HG03108 (cell line): Measurements from ENCODE around the gene TLR2.

Experiments used
- ATAC-seq: cut with Tn5 transposase; IDR thresholded peaks from one replicate; pipeline ENCODE4 v1.9.1; 2021; ENCODE audit warnings: moderate library complexity; ENCODE audit not compliant: unreplicated experiment

Gene TLR2

GRCh38 chr4:153684182-153684970 is at the start of gene TLR2:
Gene TLR2 (plus strand): TSS chr4:153684280. CDS start chr4:153702908, 18,628 bp downstream.
- peak; percentile 78 for ATAC-seq

- ATAC-seq, result no peak
These were observed 49.2 kb upstream of the TLR2 start for GRCh38 chr4:153634738-153635353.

GRCh38 chr4:153635846-153636245 is 48.2 kb upstream of the TLR2 start:
- no peak for ATAC-seq

GRCh38 chr4:153637201-153637600 is 46.9 kb upstream of the TLR2 start:
- no peak for ATAC-seq

GRCh38 chr4:153638011-153638410 is 46.1 kb upstream of the TLR2 start:
- no peak for ATAC-seq

GRCh38 chr4:153638999-153639398 is 45.1 kb upstream of the TLR2 start:
- ATAC-seq, result no peak

GRCh38 chr4:153639833-153640802 is 44.0 kb upstream of the TLR2 start:
- ATAC-seq, result no peak

GRCh38 chr4:153641532-153641931 is 42.5 kb upstream of the TLR2 start:
- ATAC-seq, result no peak

- peak; percentile 86 for ATAC-seq
These were observed 40.4 kb upstream of the TLR2 start for GRCh38 chr4:153643406-153644383.

- ATAC-seq, result no peak
These were observed 38.9 kb upstream of the TLR2 start for GRCh38 chr4:153645183-153645582.

GRCh38 chr4:153646261-153646660 is 37.8 kb upstream of the TLR2 start:
- ATAC-seq, result no peak

GRCh38 chr4:153646978-153647377 is 37.1 kb upstream of the TLR2 start:
- no peak for ATAC-seq

GRCh38 chr4:153647975-153648374 is 36.1 kb upstream of the TLR2 start:
- ATAC-seq, result no peak

- no peak for ATAC-seq
These were observed 34.5 kb upstream of the TLR2 start for GRCh38 chr4:153649572-153649991.

- no peak for ATAC-seq
These were observed 33.0 kb upstream of the TLR2 start for GRCh38 chr4:153651116-153651515.

GRCh38 chr4:153651587-153651986 is 32.5 kb upstream of the TLR2 start:
- ATAC-seq, result no peak

GRCh38 chr4:153652051-153652784 is 31.9 kb upstream of the TLR2 start:
- no peak for ATAC-seq

GRCh38 chr4:153655002-153655541 is 29.0 kb upstream of the TLR2 start:
- no peak for ATAC-seq

- no peak for ATAC-seq
These were observed 28.2 kb upstream of the TLR2 start for GRCh38 chr4:153655928-153656327.
